Measurements from ENCODE around the gene KCNT1. TPM values are rescaled to one million over a fixed set of nuclear protein-coding genes. Genes with fewer than 3 reads are reported as not detected.

The KCNT1 gene
- polyA plus RNA-seq, 1 donor = 11.0 TPM

DNA sequence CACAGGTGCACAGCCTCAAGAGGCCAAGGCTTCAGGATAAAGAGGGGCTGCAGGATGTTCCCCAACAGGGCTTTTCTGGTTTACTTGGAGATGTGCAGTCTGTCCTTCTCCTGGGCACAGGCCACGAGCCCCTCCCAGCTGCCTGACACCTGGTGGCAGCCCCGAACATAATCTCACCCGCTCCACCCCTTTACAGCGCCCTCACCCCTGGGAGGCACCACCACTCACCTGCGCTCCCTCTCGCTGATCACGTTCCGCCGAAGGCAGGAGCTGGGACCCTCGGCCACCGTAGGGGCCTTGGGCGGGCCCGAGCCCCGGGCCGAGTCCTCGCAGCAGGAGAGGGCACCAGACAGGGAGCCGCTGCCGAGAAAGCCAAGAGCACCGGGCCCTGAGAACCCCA lies 3.2 kb upstream of the KCNT1 start:
- no peak for DNase-seq (ENCODE audit: low read depth)

DNA sequence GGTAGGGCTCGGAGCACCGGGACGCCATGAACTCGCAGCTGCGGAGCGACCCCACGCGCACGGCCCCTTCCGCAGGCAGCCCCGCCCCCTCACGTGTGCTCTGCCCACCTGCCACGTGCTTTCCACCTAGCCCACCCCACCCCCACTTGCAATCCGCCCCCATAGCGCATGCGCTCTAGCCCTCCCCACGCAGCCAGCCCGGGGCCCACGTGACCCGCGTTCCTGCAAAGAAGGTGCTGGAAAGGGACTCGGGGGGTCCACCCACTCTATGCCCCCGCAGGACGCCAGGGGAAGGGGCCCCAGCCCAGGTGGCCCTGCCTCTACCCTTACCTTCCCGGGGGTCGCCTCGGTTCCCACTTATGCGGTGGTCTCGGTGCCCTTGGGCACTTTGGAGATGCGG lies 2.5 kb upstream of the KCNT1 start, which contains the start of gene SOHLH1:
Gene SOHLH1 (minus strand): TSS at position 42 of the 400 bp plus-strand sequence. CDS start 14 bp downstream, at position 28.
- no peak for DNase-seq (ENCODE audit: low read depth)

DNA sequence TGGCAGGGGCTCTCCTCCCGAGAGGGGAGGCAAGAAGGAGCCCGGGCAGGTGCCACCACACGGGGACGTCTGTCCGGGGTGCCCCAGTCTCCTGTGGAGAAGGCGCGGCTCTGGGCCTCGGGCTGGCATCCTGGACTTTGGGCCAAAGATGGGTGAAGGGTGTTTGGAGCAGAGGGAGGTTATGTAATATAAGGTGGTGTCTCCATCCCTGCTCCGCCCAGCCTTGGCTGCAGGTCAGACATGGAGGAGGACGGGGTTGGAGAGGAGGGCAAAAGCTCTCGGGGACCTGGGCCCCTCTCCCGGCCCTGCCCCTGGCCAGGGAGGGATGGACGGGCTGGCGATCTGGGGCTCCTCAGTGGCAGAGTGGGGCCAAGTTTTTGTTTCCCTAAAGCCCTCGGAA lies 1.5 kb upstream of the KCNT1 start:
- no peak for DNase-seq (ENCODE audit: low read depth)

DNA sequence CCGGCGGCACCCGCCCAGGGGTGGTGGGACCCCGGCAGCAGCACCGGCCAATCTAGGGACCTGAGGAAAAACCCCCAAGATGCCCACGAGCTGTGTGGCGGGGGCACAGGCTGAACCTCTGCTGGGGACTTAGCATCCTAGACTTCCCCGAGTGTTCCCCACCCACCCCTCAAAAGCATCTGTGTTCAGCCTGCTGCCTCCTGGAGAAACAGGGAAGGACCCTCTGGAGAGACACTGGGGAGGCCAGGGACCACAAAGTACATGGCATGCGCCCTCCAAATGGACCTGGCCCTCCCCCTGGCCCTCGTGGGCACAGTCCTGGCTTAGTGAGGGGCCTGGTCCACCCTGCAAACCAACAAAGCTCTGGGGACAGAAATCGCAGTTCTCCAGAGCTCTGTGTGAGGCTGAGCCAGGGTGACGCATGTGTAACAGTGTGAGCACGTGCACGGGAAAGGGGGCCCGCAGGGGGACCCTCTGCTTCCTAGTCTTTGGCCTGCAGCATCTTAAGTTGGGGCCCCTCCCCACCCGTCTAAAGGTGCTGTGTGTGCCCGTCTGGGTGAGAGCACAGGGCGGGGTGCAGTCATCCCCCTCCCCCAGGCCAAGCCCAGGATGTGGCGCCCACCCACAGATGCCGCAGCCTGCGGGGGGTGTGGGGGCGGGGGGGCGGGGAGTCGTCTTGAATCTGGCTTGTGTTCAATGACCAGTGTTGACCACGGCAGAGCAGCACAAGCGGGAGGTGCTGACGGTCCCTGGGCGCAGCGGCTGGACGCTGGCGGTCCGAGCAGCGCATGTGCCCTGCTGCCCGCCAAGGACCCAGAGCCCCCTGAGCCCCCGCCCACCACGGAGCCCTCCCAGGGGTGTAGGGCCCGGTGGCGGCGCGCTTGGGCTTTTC lies 672 bp upstream of the KCNT1 start:
- DNase-seq (ENCODE audit: low read depth) = no peak

DNA sequence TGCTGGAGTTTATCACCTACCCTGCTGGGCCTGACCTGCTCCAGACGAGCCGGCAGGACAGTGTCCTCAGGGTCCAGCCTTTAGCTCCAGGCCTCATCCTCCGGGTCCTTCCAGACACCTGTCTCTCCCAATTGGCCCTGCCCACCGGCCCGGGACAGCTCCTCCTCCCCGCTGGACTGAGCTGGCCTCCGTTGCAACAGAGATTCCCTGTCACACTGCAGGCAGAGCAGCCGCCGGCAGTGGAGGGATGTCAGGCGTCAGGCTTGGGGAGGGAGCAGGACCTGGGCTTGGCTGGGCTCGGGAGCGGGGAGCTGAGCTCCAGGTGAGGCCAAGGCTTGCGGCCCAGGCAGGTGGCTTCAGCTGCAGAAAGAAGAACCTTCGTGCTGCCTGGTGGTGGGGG lies 1.7 kb downstream of the KCNT1 start:
- DNase-seq (ENCODE audit: low read depth) = no peak

DNA sequence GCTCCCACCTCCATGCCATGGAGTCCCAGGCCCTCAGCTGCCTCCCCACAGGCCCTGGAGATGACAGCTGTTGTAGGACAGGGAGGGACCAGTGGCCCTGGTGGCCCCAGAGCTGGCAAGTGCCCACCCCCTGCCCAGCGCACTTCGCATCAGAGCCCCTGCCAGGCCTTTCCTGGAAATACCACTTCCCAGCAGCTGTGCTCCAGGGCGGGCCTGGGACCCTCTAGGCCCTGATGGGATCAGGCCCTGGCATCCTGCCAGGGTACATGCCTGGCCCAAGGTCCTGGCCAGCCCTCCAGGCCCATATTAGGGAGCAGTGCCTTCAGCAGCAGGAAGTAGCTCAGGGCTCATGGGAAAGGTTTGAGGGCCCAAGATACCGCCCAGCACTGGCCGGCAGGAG lies 2.5 kb downstream of the KCNT1 start:
- DNase-seq (ENCODE audit: low read depth) = no peak

DNA sequence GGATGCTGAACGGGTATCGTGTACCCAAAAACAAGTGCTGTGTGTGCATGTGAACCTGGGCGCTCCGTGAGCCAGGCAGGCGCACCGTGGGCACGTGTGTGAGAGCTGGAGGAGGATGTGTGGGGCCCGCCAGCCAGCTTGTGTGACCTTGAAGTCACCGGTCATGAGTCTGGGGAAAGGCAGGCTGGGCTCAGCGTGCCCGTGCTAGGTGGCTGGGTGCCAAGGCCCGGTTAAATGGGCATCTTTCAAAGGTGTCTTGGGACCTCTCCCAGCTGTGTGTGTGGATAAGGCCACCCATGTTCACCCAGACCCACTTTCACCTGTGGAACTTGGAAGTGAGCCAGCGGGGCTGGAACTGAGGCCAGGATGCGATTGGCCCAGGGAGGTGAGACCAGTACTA lies 3.4 kb downstream of the KCNT1 start:
- DNase-seq (ENCODE audit: low read depth) = no peak

DNA sequence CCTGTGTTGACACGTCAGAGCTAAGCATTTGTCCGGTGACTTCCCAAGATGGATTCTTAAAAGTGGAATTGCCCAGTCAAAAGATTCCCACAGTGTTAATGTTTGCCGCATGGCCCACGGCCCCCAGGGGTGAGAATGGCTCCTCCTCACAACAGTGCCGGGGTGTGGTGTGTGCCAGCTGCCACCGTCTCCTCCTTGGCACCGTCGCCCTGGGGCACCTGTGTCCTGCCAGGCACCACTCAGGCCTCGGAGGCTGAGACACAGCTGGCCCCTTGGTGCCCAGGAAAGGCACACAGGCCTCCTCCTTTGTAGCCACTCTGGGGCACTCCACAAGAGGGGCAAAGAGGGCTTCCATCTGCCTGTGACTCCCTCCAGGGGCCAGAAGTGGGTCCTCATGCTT lies 4.3 kb downstream of the KCNT1 start:
- DNase-seq (ENCODE audit: low read depth) = no peak

DNA sequence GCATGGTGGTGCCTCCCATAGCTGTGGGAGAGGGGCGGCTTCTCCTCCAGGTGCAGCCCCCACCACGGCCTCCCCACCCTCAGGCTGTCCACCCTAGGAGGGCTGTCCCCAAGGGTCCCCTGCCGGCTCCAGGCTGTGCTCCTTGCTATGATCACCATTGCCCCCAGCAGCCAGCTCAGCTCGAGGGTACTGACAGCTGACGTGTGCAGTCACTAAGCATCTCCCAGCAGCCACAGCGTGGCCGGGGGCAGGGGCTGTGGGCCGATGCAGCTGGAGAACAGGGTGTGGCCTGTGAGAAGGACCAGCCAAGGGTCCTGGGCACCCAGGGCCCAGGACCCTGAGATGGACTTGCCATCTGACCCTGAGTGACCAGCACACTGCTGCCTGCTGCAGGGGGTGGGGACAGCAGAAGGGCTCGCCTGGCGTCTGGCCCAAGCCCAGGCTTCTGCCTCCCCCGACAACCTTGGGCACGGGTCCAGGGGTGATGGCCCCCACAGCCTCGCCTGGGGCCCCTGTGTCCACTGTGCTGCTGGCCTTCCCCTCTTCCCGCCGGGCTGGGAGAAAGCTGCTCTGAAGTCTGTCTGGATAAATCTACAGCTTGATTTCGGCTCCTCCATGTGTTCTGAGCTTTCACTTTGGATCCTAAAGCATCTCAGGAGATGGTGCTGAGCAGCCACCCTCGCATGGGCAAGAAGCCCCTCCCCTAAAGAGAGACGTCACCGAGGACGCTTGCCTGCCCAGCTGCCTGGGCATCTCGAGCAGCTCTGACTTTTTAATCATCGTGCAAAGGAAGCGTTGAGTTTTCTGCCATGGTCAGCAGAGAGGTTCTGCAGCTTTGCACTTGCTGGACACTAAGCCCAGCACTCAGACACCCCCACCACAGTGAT lies 5.5 kb downstream of the KCNT1 start:
- DNase-seq (ENCODE audit: low read depth) = no peak

DNA sequence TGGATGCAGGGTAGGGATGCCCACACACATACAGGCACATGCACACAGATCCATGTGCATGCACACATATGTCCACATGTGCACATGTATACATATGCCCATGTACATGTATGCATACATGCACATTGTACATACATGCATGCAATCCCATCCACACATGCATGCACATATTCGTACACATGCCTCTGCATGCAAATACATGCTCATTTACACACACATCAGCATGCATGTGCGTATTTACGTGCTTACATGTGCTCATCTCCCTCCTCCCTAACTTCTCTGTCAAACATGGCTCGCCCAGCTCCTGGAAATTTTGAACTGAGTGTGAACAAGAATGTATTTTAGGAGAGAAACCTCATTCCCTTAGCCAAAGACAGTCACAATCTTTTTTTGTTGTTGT lies 6.2 kb downstream of the KCNT1 start:
- no peak for DNase-seq (ENCODE audit: low read depth)

DNA sequence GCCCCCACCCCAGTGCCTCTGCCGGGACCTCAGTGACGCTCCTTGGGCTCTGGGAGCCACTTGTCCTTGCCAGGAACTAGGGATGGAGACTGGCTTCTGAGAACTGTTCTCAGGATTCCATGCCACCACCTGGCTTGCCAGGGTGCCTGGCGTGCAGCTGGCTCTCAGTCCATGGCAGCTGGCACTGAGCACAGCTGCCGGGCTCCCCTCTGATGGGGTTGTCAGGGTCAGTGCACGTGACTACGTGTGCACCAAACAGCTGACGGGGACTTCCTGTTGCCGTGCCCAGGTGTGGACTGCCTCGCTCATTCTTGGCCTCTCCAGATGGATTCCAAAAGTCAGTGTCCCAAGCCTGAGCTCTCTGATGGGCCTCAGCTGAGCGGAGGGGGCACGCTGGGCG lies 9.4 kb downstream of the KCNT1 start:
- no peak for DNase-seq (ENCODE audit: low read depth)

DNA sequence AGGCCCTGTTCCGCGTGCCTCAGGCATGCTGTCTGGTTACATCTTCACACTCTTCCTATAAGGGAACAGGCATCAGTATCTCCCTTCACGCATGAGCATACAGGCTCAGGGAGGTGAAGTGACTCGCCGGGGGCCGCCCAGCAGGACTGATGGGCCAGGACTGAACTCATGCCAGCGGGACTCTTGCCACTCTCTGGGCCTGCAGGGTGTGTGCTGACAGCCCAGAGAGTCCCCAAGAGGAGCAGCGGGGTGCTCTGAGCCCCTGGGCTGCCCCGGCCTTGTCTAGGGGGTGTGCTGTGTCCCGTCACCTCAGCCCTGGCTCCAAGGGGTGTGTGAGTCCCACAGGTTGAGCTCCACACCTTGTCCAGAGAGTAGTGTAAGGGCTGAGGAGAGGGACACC lies 9.9 kb downstream of the KCNT1 start:
- no peak for DNase-seq (ENCODE audit: low read depth)

DNA sequence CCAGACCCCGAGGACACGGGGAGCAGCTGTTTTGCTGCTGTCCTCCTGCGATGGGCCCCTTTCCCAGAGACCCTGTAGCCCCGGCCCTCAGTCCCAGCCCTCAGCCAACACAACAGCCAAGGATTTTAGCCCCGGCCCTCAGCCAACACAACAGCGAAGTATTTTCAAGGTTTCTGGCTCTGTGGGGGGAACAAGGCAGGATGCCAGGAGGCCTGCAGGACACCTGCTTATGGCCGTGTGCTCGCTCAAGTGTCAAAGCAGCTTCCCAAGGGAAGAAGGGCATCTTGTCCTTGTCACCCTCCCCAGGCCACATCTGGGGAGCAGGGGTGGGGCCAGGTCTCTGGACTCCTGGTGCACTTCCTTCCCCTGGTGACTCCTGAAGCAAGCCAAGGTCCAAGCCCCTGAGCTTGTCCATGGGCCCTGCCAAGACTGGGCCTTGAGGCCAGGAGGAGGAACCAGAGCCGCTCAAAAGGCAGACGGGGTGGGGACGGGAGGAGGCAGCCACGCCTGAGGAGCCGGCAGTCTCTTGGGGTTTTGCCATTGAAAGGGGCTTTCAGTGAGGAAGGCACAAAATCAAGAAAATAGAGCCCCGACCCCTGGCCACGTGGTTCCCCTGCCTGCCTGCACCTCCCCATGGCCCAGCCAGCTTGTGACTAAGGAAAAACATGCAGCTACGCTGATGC lies 10.8 kb downstream of the KCNT1 start:
- DNase-seq (ENCODE audit: low read depth) = no peak

DNA sequence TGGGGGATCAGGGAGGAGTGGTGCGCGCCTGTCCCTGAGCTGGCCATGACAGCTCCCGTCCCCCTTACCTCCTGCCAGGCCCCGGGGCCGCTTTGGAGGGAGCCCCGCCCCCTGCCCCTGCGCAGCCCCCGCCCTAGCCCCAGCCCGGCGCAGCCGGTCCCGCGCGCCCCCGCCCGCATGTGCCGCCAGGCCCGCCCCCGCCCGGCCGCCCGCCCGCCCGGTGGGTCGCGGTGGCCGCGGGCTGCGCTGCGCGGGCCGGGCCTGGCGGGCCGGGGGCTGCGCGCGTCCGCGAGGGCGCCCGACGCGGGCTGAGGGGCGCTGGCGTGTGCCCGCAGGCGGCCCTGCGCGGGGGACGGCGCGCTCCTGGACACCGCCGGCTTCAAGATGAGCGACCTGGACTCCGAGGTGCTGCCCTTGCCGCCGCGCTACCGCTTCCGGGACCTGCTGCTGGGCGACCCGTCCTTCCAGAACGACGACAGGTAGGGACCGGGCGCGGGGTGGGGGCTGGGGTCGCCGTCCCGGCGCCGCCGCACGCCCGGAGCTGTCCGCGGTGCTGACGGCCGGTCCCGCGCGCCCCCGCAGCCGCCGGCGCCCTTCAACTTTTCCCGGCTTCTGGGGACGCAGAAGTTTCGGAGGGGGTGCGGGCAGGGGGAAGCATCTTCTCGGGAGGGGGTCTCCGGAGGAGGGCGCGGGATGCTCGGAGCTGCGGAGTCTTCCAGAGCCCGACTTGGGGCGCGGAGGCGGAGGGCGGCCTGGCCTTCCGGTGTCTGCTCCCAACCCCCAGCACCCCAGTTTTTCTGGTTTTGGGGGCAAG lies 12.5 kb downstream of the KCNT1 start:
- no peak for DNase-seq (ENCODE audit: low read depth)

DNA sequence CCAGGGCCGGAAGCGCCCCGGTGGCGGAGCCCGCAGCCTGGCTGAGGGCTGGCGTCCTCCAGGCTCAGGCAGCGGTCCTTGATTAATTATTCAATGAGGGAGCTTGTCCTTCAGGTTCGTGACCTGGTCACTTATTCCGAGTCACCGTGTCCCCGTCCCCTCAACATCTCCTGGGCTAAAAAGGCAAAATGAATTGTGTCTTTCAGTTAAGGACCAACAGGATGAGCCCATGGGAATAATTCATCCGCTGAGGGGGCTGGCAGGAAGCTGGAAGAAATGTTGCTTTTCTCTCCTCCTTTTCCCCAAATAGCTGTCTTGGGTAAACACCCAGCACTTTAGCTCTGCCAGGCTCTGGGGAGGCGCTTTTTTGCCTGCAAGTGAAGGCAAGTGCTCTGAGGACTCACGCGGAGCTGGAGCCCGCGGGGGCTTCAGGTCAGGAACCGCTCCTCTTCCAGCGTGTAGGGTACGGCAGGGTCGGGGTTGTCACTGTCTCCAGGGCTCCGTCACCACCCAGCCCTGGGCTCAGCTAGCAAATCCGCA lies 13.1 kb downstream of the KCNT1 start:
- no peak for DNase-seq (ENCODE audit: low read depth)

DNA sequence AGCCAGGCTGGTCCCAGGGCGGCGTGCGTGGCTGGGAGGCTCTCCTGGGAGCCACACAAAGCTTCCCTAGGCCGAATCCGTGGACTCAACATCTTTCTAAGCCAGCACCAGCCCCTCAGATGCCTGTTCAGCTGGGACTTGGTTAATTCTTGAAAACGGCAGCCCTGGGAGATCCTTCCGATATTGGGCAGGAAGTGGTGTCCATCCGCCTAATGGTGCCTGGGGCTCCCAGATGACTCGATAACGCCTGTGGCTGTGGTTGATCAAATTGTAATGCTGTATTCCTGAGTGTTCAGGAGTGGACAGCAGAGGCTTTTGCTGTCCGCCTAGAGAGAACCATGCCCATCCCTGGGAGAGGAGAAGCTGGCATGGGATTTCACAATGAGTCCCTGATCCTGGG lies 14.1 kb downstream of the KCNT1 start:
- no peak for DNase-seq (ENCODE audit: low read depth)

DNA sequence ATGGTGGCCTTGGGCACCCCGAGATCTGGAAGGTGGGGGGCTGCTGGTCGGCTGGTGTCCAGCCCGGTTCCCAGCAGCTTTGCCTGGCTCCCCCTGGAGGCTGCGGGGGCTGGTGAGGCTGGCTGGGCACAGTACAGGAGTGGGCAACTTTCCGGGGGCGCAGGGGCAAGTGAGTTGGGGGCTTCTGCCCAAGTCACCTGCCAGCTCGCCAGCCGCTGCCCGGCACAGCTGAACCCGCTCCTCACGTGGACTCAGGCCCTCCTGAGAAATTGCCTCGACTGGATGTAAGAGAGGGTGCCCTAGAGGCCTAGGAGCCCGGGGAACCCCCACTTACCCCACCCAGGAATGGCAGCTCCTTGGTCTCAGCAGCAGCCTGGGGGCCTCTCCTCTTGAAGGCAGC lies 15.4 kb downstream of the KCNT1 start:
- DNase-seq (ENCODE audit: low read depth) = no peak

DNA sequence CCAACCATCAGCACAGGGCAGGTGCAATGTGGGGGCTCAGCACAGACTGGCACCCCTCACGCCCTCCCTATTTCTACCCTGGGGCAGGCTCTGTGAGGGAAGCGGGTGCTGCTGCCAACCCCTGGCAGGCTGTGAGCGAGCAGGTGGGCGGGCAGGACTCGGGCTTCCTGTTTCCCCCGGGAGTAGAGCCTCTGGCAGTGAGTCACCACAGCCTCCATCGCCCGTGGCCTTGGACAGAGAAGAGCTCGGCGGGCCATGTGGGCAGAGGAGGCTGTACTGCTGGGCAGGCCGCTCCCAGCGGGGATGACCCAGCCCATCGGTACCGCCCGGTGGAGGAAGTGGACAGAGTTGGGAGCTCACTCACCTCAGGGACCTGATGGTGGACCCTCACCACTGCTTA lies 16.6 kb downstream of the KCNT1 start:
- no peak for DNase-seq (ENCODE audit: low read depth)

DNA sequence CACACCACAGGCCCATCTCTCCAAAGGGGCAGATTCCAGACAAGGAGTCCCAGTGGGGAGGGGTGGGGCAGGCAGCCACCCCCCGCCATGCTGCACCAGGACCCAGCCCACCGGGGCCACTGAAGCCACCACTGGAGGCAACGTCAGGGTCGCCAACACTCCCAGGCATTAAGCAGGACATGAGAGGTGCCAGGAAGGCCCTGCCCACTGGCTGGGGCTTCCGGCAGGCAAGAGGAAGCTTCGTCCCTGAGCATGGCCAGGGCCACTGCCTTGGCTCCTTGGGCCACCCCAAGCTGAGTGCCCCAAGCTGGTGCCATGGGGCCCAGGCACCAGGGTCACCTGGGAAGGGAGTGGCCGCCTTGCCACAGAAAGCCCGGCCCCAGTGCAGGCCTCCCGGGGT lies 17.5 kb downstream of the KCNT1 start:
- no peak for DNase-seq (ENCODE audit: low read depth)

DNA sequence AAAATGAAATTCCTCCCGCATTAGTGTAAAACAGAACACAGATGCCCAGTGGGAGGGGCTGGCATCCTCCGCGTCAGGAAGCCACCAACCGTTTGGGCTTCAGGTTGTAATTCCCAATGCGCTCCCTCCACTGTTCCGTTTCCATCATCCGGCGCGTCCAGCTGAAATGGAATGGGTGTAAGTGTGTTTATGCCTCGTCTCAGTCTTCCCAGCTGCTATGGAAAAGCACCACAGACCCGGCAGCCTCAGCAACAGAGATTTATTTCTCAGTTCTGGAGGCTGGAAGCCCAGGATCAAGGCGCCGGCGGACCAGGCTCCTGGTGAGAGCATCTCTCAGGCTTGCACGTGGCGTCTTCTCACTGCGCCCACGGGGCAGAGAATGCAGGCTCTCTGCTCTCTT lies 20.4 kb downstream of the KCNT1 start:
- no peak for DNase-seq (ENCODE audit: low read depth)

DNA sequence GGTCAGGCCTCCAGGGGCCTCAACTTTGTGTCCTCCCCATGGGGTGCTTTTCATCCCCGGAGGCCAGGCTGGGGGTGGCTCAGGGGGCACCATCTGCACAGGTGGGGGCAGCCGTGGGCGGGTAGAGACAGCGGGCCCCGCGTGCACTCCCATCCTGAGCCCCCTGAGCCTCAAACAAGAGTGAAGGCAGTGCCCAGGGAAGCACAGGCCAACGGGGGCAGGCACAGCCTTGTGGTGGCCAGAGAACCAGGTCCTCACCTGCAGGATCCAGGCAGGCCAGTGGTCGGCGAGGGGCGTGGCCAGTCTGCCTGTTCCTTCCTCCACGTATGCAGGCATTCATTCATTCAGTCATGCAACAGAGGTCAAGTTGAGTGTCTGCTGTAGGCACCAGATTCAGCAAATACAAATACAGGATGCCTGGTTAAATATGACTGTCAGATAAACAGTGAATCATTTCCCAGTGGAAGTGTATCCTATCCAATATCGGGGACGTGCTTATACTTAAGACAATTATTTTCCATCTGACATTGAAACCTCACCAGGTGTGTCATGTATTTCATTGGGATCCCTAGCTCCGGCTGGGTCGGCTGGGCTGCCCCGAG lies 22.3 kb downstream of the KCNT1 start:
- no peak for DNase-seq (ENCODE audit: low read depth)
